Tongue (tissue), 2 donors: ENCODE data around the gene KAZN. TPM values are rescaled to one million over a fixed set of nuclear protein-coding genes. Genes with fewer than 3 reads are reported as not detected.

Experiments
- DNase-seq: peaks from one replicate; pipeline ENCODE4 v3.0.0-alpha.2; 2015
- total RNA-seq: library from RNA; depleted of rRNA; stranded (reverse); fragments of >200 nt; gene quantifications from one replicate; pipeline ENCODE4 v1.2.3, GENCODE V29; 2014

Gene KAZN
- total RNA-seq, 1 donor from 2014 or later = 12.3 TPM

DNA sequence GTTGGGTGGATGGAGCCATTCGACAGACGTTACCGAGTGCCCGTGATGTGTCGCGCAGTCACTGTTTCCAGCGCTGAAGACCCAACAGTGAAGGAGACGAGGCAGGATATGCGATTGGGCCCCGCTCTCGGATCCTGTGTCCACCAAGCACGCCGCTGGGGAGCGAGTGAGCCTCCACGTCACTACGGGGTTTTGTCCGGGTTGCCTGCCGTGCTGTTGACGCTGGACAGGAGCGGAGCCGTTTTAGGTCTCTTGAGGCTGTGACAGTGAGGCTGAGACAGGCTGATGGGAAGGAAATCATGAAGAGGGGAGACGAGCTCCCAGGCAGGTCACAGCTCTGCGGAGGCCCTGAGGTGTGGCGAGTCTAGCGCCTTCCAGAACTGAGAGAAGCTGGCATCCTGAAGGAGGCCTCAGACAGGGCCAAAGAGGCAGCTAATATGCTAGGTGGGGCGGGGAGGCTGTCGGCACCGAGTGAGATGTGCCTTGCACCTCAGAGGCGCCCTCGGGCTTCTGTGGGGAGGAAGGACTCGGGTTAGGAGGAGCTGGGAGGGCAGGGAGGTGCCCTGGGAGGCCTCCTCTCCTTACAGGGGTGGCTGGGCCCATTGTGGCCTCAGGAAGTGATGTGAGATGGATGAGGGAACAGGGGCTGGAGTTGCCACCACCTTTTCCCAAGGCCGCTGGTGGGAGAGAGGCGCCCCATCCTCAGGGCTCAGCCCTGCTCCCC, 359.1 kb downstream of the KAZN start:
- DNase-seq = no peak

DNA sequence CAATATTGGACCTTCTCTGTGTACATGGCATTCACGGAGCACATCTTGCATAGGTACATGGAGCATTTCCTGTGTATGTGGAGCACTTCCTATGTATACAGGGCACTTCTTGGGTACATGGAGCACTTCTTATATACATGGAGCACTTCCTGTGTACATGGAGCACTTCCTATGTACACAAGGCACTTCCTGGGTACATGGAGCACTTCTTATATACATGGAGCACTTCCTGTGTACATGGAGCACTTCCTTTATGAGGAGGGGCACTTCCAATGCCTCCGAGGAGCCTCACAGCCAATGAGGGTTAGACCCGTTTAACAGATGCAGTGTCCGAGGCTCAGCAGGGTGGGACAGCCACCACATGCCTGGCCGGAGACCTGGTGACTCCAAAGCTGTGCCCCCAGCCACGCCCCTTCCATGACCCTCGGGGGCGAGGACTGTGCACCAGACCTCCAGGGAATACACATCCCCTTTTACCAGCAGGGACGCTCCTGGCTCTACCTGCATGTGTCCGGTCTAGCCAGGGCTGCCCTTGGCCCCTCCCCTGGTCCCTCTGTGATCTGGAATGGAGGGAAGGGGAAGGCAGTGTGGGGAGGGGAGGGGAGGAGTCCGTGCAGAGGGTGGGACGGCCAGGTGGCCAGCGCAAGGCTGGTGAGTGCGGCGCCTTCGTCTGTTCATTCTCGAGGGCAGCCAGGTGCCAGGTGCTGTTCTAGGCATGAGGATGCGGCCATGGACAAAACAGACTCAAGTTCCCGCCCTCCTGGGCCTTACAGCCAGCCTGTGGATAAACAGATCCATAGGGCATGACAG, 360.0 kb downstream of the KAZN start:
- DNase-seq = no peak

DNA sequence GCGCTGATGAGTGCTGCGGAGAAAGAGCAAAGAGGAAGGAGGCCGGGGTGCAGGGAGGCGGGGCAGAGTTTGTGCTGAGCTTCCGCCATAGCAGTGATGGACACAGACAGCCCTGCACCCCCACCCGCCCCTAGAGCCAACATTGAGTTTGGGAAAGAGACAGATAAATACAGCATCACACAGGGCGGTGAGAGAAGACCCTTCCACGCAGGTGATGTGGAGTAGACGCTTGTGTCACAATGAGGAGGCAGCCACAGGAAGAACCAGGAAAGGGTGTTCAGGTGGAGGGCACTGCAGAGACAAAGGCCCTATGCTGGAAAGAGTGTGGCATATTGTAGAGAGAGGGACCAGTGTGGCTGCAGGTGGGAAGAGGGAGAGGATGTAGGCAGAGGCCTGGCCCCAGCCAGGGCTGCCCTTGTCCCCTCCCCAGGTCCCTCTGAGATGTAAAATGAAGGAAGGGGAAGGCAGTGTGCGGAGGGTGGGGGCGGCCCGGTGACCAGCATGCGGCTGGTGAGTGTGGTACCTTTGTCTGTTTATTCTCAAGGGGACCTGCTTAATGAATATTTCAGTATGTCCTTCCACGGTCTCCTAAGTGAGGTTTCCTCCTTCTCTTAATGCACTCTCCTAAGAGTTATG, 360.7 kb downstream of the KAZN start:
- DNase-seq = no peak

DNA sequence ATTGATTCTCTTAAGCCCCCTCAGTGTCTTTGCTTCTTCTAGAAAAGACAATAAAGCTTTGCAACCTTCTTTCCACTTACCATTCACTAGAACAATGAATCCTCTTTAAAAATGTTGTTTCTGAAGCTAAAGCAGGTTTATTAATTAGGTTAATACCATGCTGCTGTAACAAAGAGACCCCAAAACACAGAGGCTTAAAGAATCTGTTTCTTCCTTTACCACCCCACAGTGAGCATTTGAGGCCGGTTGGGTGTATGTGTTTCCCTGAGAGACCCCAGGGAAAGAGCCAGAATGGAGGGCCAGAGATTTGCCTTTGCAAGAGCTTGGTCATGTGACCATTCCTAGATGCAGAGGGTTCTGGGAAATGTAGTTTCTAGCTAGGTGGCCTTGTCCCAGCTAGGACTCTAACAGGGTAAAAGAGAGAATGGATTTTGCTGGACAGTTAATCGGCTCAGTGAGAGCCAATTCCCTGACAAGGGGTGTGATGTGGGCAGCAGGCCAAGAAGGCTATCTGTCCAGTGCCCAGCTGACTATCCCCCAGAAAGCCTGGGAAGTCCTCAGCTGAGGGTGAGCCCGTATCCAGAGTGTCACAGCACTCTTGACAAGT, 363.3 kb downstream of the KAZN start:
- DNase-seq = no peak

DNA sequence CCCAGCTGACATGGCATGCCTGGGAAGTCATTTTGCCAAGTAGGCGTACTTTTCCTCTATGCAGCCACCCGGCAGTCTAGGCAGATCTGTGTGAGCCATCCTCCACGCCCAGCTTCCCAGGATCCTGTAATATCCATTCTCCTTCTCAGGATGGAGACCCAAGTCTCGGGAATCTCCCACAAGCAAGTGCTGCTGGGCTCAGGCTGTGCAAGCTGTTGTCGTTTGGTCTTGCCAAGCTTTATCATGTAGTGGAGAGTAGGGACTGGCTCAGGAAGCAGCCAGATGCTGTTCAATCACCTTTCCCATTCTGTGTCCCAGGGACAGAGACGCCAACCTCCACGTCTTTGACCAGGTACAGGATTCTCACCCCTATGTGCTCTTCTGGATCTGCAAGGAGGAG, 363.9 kb downstream of the KAZN start:
- DNase-seq = no peak

DNA sequence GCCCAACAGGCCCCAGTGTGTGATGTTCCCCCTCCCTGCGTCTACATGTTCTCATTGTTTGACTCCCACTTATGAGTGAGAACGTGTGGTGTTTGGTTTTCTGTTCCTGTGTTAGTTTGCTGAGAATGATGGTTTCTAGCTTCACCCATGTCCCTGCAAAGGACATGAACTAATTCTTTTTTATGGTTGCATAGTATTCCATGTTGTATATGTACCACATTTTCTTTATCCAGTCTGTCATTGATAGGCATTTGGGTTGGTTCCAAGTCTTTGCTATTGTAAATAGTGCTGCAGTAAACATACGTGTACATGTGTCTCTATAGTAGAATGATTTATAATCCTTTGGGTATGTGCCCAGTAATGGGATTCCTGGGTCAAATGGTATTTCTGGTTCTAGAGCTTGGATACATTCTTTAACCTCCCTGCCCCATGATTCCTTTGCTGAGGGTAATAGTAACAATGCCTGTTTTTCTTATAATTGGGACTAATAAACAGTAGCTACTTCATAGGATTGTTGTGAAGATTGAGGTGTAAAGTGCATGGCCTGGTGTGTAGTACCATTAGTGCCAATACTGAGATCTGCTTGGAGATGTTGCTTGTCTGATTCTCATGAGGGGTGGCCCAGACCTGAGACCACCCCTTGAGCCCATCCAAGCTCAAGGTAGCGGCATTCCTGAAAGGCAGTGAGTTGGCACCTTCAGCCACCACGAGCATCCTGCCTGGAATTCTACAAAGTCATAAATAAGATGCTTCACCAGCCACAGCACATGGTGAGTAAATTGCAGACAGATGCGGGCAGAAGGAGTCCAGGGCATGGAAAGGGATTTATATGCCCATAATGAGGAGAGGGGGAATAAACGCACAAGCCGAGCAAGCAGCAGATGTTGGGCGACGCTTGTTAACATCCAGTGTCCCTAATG, 365.6 kb downstream of the KAZN start:
- peak; percentile 74 for DNase-seq

DNA sequence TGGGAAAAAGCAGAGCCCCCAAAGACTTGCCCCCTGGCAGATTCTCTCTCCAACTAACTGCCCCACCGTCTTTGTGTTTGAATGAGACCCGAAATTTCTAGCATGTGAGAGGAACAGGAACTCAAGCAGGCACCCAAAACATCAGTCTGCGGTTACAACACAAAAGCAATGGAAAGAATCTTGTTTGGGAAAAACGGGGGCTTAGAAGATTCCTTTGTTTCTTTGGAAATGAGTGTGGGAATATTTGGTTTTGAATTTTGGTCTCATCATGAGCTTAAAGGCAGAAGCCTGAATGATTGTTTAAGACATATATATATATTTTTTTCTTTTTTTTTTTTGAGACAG, 366.2 kb downstream of the KAZN start:
- no peak for DNase-seq

DNA sequence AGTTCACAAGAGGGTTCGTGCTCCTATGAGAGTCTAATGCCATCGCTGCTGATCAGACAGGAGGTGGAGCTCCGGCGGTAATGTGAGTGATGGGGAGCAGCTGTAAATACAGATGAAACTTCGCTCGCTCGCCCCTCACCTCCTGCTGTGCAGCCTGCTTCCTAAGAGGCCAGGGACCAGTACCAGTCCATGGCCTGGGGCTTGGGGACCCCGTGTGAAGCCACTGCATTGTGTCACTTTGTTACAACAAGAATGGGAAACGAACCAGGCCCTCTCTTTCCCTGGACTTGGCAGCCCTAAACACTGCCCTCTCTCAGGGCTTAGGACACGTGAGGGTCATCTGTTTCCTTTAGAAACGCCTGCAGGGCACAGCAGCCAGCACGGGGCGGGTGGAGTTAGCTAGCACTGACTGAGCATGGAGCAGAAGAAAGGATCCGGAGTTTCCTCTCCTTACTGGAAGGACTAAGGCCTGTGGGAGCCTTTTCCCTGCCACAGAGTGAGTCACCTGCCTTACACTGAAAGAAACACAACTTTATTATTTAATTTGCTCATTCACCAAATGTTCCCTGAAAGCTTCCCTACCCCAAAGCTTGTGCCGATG, 369.9 kb downstream of the KAZN start:
- peak; percentile 81 for DNase-seq

DNA sequence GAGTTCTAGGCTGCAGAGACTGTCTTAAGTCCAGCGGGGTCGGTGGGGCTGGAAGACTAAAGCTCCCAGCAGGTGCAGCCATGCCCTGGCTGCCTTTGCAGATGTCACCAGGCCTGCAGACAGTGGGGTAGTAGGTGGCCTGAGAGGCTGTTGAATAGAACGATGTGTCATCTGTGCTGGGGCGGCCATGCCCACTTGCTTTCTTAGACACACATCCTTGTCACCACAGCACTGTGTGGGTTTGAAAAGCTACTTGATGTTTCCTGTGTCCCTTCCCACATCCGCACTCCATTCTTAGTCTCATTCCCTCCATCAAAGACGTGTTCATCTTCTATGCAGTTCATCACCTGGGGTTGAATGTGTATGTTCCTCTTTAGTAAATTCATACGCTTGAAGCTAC, 370.5 kb downstream of the KAZN start:
- no peak for DNase-seq

DNA sequence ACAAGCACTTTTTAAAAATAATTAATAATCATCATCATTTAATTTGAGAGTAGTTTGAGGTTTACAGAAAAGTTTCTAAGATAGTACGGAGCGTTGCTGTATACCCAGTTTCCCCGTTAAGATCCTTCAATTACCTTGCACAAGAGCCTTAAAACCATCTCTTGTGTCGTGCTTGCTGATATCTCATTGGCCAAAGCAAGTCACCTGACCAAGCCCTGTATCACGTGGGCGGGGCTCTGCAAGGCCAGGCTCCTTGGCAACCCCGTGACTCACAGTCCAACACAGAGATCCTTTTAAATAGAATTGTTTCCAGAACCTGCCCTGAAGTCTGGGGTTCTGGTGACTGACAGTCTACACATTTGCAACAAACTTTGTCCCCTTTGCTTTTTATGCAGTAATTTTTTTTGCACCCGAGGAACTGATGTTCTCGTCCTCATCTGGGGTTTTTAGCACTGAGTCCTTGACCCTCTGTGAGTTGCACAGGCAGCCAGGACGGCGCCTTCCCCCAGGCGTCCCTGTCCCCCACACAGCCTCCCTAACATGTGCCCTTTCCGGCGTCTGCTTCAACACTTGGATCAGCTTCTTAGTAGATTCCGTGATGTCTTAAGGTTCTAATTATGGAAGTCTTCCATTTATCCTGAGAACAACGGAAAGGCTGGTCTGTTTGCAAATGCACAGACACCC, 371.8 kb downstream of the KAZN start:
- DNase-seq = peak; percentile 65

DNA sequence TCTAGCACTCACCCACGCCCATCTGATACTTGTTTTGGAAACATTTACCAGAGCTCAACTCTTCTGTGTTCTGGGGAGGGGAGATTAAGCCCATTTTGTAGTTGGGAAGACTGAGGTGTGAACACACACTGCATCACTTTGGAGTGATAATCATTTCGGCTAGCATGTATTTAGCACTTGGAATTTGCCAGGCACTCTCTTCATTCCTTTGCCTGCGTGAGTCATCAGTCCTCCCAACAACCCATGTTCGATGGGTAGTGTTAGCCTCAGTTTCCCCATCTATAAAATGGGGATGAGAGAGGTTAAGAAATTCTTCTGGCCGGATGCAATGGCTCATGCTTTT, 372.3 kb downstream of the KAZN start:
- DNase-seq = no peak

DNA sequence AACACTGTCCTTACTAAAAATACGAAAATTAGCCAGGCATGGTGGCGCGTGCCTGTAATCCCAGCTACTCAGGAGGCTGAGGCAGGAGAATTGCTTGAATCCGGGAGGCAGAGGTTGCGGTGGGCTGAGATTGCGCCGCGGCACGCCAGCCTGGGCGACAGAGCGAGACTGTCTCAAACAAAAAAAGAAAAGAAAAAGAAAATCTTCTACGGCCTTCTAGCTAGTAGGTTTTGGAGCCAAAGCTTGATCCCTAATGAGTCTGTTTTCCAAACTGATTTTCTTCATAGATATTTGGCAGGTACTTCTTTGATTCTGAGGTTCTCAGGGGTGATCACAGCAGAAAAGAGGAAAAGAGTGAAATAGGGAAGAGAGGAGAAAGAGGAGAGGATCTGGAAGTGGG, 372.7 kb downstream of the KAZN start:
- no peak for DNase-seq

DNA sequence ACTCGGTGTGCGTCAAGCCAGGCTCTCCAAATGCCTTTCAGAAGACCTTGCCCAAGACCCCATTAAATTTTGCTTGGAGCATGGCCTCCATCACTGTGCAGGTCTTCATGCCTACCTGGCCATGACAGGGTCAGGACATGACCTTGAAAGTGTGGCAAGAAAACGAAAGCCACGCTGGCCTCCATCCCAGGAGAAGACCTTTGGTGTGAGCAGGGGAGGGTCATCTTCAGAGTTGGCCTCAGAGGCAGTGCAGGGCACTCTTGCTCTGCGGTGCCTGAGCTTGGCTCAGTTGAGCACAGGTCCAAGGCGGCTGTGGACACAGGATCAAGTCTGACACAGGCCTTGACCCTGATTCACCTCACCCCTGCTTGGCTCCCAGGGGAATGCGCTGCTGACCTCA, 373.6 kb downstream of the KAZN start:
- no peak for DNase-seq

DNA sequence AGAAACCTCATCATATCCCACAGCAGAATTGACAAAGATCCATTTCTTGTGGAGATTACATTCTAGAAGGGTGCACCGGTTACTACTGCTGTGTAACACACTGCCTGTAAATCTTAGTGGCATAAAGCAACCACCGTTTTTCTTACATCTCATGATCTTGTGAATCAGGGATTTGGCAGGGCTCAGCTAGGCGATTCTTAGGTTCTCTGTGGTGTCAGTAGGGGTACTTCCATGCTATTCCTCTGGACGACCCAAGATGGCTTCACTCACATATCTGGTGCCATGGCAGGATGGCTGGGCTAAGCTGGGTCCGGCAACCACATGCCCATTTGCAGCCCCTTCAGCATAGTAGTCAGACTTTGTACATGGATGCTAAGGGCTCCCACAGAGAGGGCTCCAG, 375.3 kb downstream of the KAZN start:
- DNase-seq = no peak

DNA sequence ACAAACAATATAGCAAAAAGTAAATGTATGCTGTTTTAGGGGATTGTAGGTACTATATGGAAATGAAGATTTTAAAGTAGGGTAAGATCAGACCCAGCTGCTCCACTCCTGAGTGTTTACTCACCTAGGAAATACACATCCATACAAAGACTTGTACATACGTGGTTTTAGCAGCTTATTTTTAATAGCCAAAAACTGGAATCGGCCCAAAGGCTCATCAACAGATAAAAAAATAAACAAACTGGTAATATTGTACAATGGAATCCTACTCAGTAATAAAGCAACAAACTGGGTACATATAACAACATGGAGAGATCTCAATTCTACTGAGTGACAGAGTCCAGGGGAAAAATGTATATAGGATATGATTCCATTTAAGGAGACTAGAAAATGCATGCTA, 375.9 kb downstream of the KAZN start:
- no peak for DNase-seq

DNA sequence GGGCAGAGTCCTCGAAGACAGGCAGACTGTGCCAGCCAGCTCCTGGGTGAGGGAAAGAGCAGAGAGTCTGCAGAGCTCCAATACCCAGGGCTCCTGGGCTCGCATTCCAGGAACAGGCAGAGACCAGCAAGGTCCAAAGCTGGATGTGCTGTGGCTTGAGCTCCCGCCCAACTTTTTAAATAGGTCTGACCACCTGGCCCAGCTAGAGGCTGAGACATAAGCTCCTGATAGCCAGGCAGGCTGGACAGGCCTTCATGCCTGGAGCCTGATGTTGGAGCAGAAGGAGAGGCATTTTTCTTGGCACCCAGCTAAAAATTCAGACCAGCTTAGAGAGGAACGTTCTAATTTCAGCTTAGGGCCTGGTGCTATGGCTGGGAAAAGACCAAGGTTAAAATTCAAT, 376.6 kb downstream of the KAZN start:
- no peak for DNase-seq

DNA sequence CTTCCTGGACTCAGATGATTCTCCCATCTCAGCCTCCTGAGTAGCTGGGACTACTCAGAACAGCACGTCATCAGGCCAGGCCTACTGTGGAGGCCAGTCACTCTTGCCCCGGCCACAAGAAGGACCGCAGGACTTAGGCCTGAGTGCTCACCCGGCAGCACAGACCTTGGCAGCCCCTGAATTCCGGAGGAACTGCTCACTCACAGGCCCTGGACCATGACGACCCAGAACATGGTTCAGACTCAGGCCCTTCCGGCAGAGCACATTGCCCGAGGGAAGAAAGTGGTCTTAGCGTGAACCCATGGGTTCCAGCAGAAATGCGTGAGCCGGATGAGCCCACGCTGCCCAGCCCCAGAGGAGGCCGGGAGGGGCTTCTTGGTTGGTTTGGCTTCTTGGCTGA, 377.8 kb downstream of the KAZN start:
- DNase-seq = no peak

DNA sequence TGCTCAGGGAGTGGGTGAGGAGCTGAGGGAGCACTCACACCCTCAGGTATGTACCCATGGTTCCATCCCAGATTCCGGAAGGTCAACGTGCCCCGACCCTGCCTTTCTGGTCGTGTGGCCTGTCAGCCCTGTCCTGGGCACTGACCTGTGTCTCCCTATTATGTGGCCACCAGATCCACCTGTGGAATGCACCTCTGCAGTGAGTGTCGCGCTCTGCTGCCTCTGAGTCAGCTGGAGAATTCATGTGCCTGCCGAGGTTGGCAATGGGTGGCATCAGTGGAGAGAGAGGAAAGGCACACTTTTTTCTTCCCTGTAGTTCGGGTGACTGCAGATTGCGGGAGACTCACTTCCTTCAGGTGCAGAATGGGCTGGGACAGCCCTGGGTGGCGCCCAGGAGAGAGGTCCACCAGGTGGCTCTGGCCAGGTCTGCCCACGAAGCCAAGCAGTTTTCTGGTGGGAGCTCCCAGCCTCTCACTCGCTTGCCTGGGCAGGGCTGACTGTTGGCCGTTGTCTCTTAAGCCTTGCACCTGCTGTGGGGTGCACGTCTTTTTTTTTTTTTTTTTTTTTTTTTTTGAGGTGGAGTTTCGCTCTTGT, 378.9 kb downstream of the KAZN start:
- DNase-seq = no peak

DNA sequence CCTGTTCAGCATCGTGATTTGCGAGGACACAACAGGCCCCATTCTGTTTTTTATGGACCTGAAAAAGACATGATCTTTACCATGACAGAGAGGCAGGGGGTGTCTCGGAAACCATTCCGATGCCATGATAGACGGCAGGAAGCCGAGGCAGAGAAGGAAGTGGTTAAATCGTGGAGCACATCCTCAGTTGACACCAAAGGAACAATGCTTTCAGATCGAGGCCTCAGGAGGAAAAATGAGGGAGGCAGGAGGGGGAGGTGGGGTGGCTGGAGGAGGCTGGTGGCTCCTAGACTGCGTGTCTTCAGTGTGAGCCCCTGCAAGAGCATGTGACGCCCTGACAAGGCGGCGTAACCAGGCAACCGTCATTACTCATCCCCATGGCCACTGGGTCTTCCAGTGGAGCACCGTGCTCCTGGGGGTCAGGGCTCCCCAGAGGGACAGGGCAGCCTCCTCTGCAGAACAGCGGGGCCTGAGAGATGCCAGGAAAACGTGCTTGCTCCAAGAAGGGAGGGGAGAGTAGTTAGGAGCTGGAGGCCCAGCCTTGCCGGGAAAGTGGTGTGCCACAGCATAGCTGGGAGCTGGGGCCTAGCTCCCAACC, 382.2 kb downstream of the KAZN start:
- DNase-seq = no peak

DNA sequence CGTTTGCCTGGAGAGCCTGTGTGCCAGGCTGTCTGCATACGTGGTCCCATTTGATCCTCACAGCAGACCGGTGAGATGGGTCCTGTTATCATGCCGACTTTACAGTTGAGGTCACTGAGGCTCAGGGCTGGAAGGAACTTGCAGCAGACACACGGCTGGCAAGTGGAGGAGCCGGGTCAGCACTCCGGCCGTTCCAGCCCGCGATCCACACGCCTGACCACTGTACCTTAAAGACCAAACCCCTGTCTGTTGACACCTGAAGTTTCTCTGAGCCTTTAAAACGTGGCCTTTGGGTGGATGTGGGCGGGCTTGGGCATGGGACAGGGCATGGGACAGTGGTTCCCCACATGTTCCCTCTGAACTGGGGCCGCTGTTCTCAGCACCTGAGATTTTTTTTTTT, 383.5 kb downstream of the KAZN start:
- DNase-seq = no peak
